H9 (cell line): Measurements from ENCODE around the gene CHRM4. TPM values are rescaled to one million over a fixed set of nuclear protein-coding genes. Genes with fewer than 3 reads are reported as not detected.

Experiments used
- DNase-seq: peaks from one replicate; pipeline ENCODE4 v3.0.0-alpha.2; 2017
- H2AFZ ChIP-seq: one replicate; pipeline ENCODE4 v1.6.1; 2013; ENCODE audit warnings: mild to moderate bottlenecking, low read length, control low read depth, moderate library complexity
- H2AK5ac ChIP-seq: 2 replicates; pipeline ENCODE4 v1.6.1; 2013; ENCODE audit warnings: low read length, control low read depth, mixed read lengths; ENCODE audit not compliant: insufficient read length
- H2BK120ac ChIP-seq: one replicate; pipeline ENCODE4 v1.6.1; 2013; ENCODE audit warnings: low read depth, mild to moderate bottlenecking, low read length, control low read depth, inconsistent platforms; ENCODE audit not compliant: poor library complexity, severe bottlenecking
- H2BK12ac ChIP-seq: 2 replicates; pipeline ENCODE4 v1.6.1; 2013; ENCODE audit warnings: low read length, control low read depth, mixed read lengths, low read depth; ENCODE audit not compliant: insufficient read length
- H2BK15ac ChIP-seq: 2 replicates; pipeline ENCODE4 v1.6.1; 2013; ENCODE audit warnings: low read depth, low read length, control low read depth
- H2BK20ac ChIP-seq: one replicate; pipeline ENCODE4 v1.6.1; 2013; ENCODE audit warnings: low read depth, mild to moderate bottlenecking, low read length, control low read depth, inconsistent platforms; ENCODE audit not compliant: poor library complexity, severe bottlenecking
- H2BK5ac ChIP-seq: 2 replicates; pipeline ENCODE4 v1.6.1; 2013; ENCODE audit warnings: low read length, control low read depth, mixed read lengths; ENCODE audit not compliant: insufficient read length
- H3K14ac ChIP-seq: 2 replicates; pipeline ENCODE4 v1.6.1; 2013; ENCODE audit warnings: low read length, control low read depth; ENCODE audit not compliant: insufficient read depth
- H3K18ac ChIP-seq: 2 replicates; pipeline ENCODE4 v1.6.1; 2013; ENCODE audit warnings: low read depth, mild to moderate bottlenecking, mixed read lengths, low read length, control low read depth; ENCODE audit not compliant: insufficient read length
- H3K23ac ChIP-seq: 2 replicates; pipeline ENCODE4 v1.6.1; 2013; ENCODE audit warnings: low read length, control low read depth, mixed read lengths, low read depth; ENCODE audit not compliant: insufficient read length
- H3K23me2 ChIP-seq: 2 replicates; pipeline ENCODE4 v1.6.1; 2013; ENCODE audit warnings: low read depth, mild to moderate bottlenecking, mixed read lengths, low read length, control low read depth; ENCODE audit not compliant: insufficient read length, poor library complexity, severe bottlenecking
- H3K27ac ChIP-seq: 2 replicates; pipeline ENCODE4 v1.5.1; 2013; ENCODE audit warnings: low read length, control low read depth, mixed read lengths, low read depth; ENCODE audit not compliant: insufficient read length
- H3K27me3 ChIP-seq: 2 replicates; pipeline ENCODE4 v1.6.1; 2013; ENCODE audit warnings: low read length, control low read depth, inconsistent platforms; ENCODE audit not compliant: insufficient read depth
- H3K4ac ChIP-seq: 2 replicates; pipeline ENCODE4 v1.6.1; 2013; ENCODE audit warnings: low read depth, mild to moderate bottlenecking, control low read depth, inconsistent platforms, low read length, moderate library complexity
- H3K4me1 ChIP-seq: 2 replicates; pipeline ENCODE4 v1.6.1; 2013; ENCODE audit warnings: low read length, control low read depth, inconsistent platforms; ENCODE audit not compliant: insufficient read depth
- H3K4me2 ChIP-seq: 2 replicates; pipeline ENCODE4 v1.6.1; 2013; ENCODE audit warnings: low read length, control low read depth, mixed read lengths; ENCODE audit not compliant: insufficient read length, insufficient read depth
- H3K56ac ChIP-seq: 2 replicates; pipeline ENCODE4 v1.6.1; 2013; ENCODE audit warnings: low read depth, mild to moderate bottlenecking, mixed read lengths, low read length, control low read depth; ENCODE audit not compliant: insufficient read length
- H3K79me1 ChIP-seq: 2 replicates; pipeline ENCODE4 v1.6.1; 2013; ENCODE audit warnings: low read depth, mild to moderate bottlenecking, moderate library complexity, low read length, control low read depth, inconsistent platforms; ENCODE audit not compliant: insufficient read depth, poor library complexity, severe bottlenecking
- H3K79me2 ChIP-seq: 2 replicates; pipeline ENCODE4 v1.6.1; 2013; ENCODE audit warnings: low read length, control low read depth, inconsistent platforms; ENCODE audit not compliant: insufficient read depth
- H3K9ac ChIP-seq: 2 replicates; pipeline ENCODE4 v1.6.1; 2013; ENCODE audit warnings: low read length, control low read depth, mixed read lengths; ENCODE audit not compliant: insufficient read length; ENCODE audit errors: extremely low read depth
- H3K9me3 ChIP-seq: one replicate; pipeline ENCODE4 v1.6.1; 2013; ENCODE audit warnings: low read depth, low read length, inconsistent platforms; ENCODE audit not compliant: control insufficient read depth
- H3T11ph ChIP-seq: one replicate; pipeline ENCODE4 v1.6.1; 2013; ENCODE audit warnings: mild to moderate bottlenecking, low read length, control low read depth, inconsistent platforms
- H4K20me1 ChIP-seq: one replicate; pipeline ENCODE4 v1.6.1; 2013; ENCODE audit not compliant: control insufficient read depth, insufficient read length, insufficient read depth
- H4K5ac ChIP-seq: 2 replicates; pipeline ENCODE4 v1.6.1; 2013; ENCODE audit warnings: low read depth, mild to moderate bottlenecking, mixed read lengths, low read length, control low read depth; ENCODE audit not compliant: insufficient read length
- H4K8ac ChIP-seq: replicated peaks from 2 replicates; pipeline ENCODE4 v1.6.1; 2013; ENCODE audit warnings: low read length, control low read depth, mixed read lengths, low read depth; ENCODE audit not compliant: insufficient read length
- H4K91ac ChIP-seq: 2 replicates; pipeline ENCODE4 v1.6.1; 2013; ENCODE audit warnings: low read depth, mild to moderate bottlenecking, moderate library complexity, mixed read lengths, low read length, control low read depth; ENCODE audit not compliant: insufficient read length
- H3K27ac Mint-ChIP-seq, 3 experiments: 2 replicates in 2 of 3; 3 replicates in 1 of 3; pipeline ENCODE4 v1.8.0; 2020 to 2021; ENCODE audit warnings: mixed read lengths in 3 of 3, mild to moderate bottlenecking in 1 of 3, moderate library complexity in 1 of 3
- H3K27me3 Mint-ChIP-seq: 2 replicates; pipeline ENCODE4 v1.8.0; 2021; ENCODE audit warnings: low read depth, mild to moderate bottlenecking, moderate library complexity, mixed read lengths
- H3K36me3 Mint-ChIP-seq, 3 experiments: 2 replicates in 2 of 3; 3 replicates in 1 of 3; pipeline ENCODE4 v1.8.0; 2020 to 2021; ENCODE audit warnings: low read depth in 3 of 3, mixed read lengths in 3 of 3; ENCODE audit not compliant: insufficient read depth in 1 of 3
- H3K4me1 Mint-ChIP-seq, 2 experiments: 2 replicates each; pipeline ENCODE4 v1.8.0; 2020; ENCODE audit warnings: mixed read lengths in 2 of 2
- H3K4me3 Mint-ChIP-seq, 2 experiments: 2 replicates in 1 of 2; 3 replicates in 1 of 2; pipeline ENCODE4 v1.8.0; 2020 to 2021; ENCODE audit warnings: mild to moderate bottlenecking in 2 of 2, mixed read lengths in 2 of 2, moderate library complexity in 1 of 2
- H3K9me3 Mint-ChIP-seq, 2 experiments: 2 replicates in 1 of 2; 3 replicates in 1 of 2; pipeline ENCODE4 v1.8.0; 2020; ENCODE audit warnings: mild to moderate bottlenecking in 2 of 2, mixed read lengths in 2 of 2, moderate library complexity in 1 of 2
- WGBS: extraction: QIAGEN DNeasy Blood & Tissue Kit; methylation state at CpG from one replicate; pipeline ENCODE4 v1.1.7; 2013; ENCODE audit warnings: missing lambda C conversion rate, low lambda C conversion rate, mixed read lengths; ENCODE audit not compliant: insufficient read length; ENCODE audit errors: extremely low coverage; 5-methylcytosine and 5-hydroxymethylcytosine counted together
- total RNA-seq: library from RNA; stranded (reverse); gene quantifications from 2 replicates; pipeline ENCODE4 v1.2.1, GENCODE V29; 2021
- TF ChIP-seq, protein P1 (sequence below): fragments of 200-600 bp; sonication (generic); conservative IDR thresholded peaks from 3 replicates; pipeline ENCODE4 v1.8.0; 2021; ENCODE audit warnings: antibody characterized with exemption, mild to moderate bottlenecking

The CHRM4 gene
- total RNA-seq, 1 experiment from 2014 or later: 1.0 TPM

DNA sequence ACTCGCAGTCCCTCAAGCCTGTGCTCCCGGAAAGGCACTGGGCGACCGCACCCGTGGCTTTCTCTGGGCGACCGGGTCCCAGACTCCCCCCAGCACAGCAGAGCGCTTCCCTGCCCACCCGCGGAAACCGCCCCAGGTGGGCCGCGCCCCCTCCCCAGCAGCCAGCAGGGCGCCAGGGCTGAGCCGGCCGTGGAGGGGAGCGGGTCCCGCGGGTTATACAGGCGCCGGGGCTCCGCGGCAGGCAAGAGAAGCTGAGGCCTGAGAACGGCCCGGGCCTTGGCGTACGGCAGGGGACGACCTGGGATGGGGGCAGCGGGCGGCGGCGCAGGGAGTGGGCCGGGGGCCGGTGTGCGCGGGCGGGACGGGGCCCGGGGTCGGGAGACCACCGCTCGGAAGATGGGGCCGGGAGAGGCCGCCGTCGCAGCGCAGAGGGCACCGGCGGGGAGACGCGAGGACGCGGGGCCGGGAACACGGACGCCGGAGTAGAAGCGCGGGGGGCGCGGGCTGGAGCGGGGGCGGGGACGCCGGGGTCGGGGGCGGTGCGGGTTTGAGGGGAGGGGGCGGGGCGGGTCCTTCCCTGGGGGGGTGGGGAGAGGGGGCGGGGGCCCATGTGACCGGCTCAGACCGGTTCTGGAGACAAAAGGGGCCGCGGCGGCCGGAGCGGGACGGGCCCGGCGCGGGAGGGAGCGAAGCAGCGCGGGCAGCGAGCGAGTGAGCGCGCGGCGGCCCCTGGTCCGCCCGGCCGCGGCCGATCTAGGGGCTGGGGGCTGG lies 10.3 kb downstream of the CHRM4 start, which contains the start of gene MDK:
Gene MDK, plus strand, starts transcription at position 622 of the 771 bp plus-strand sequence. CDS start 389 bp downstream, outside the sequence.
- Histone ChIP-seq H2BK5ac (no peak within 1 kb of the TSS), H4K91ac (no peak within 1 kb of the TSS)

More for the DNA sequence above, 10.3 kb downstream of the CHRM4 start, which contains the start of gene MDK:
- Histone ChIP-seq H2AFZ (no peak within 1 kb of the TSS), H3K56ac (no peak within 1 kb of the TSS), H3T11ph (no peak within 1 kb of the TSS), H4K8ac (no peak within 1 kb of the TSS), H3K79me2 (no peaks in the 10 kb centered on the region), H4K20me1 (no peaks in the 10 kb centered on the region), H3K79me1 (no peaks in the 10 kb centered on the region), H3K23me2 (peaks cover 8% of the 10 kb centered on the region), H3K23ac (no peak within 1 kb of the TSS), H2BK20ac (no peak within 1 kb of the TSS), H3K4me1 (peaks cover 4% of the 10 kb centered on the region; the same call in 1 of the 2 replicates), H3K14ac (peak within 1 kb of the TSS; percentile 88), H3K9ac (peak within 1 kb of the TSS; percentile 61), H3K9me3 (no peaks in the 10 kb centered on the region), H2BK12ac (peak within 1 kb of the TSS; percentile 51), H3K4me2 (peak within 1 kb of the TSS; percentile 73), H3K18ac (peak within 1 kb of the TSS; percentile 91), H2BK15ac (no peak within 1 kb of the TSS; the same call in 1 of the 2 replicates), H2BK120ac (peak within 1 kb of the TSS; percentile 63), H3K4ac (0 out of 2 replicates have a peak within 1 kb of the TSS, but pooled peaks have one; percentile 5), H2AK5ac (no peak within 1 kb of the TSS), H3K27me3 (no peaks in the 10 kb centered on the region), H3K27ac (no peak within 1 kb of the TSS), H4K5ac (no peak within 1 kb of the TSS)
- Mint-ChIP-seq H3K9me3 (no peaks in the 10 kb centered on the region), H3K27ac (peak within 1 kb of the TSS; percentile 59 to 95 (median 82); a peak in 5 of 7 replicates), H3K36me3 (peaks cover 14 to 28% (median 27%) of the 10 kb centered on the region in 3 experiments), H3K27me3 (peaks cover 15% of the 10 kb centered on the region), H3K4me3 (peak within 1 kb of the TSS; percentile 79 to 86), H3K4me1 (peaks cover 6 to 24% of the 10 kb centered on the region in 2 experiments)
- TF ChIP-seq, protein P1, sequence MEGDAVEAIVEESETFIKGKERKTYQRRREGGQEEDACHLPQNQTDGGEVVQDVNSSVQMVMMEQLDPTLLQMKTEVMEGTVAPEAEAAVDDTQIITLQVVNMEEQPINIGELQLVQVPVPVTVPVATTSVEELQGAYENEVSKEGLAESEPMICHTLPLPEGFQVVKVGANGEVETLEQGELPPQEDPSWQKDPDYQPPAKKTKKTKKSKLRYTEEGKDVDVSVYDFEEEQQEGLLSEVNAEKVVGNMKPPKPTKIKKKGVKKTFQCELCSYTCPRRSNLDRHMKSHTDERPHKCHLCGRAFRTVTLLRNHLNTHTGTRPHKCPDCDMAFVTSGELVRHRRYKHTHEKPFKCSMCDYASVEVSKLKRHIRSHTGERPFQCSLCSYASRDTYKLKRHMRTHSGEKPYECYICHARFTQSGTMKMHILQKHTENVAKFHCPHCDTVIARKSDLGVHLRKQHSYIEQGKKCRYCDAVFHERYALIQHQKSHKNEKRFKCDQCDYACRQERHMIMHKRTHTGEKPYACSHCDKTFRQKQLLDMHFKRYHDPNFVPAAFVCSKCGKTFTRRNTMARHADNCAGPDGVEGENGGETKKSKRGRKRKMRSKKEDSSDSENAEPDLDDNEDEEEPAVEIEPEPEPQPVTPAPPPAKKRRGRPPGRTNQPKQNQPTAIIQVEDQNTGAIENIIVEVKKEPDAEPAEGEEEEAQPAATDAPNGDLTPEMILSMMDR: no peak
- WGBS: no CpG with 5 or more reads among the region's 96 CpGs
- peak; percentile 73 for DNase-seq
